ENCODE measurements around the gene BBOX1. TPM values are rescaled to one million over a fixed set of nuclear protein-coding genes. Genes with fewer than 3 reads are reported as not detected.

Gene BBOX1
- total RNA-seq, 2 experiments from 2014 or later: not detected

GRCh38 chr11:27018902-27019529 is 21.6 kb upstream of the BBOX1 start:
- DNase-seq (no peak), ATAC-seq (no peak)
- Mint-ChIP-seq H3K9me3 (no peaks in the 10 kb centered on the region), H3K4me3 (no peak overlapping the region), H3K27me3 (no peaks in the 10 kb centered on the region), H3K4me1 (ENCODE audit: low read depth) (no peaks in the 10 kb centered on the region), H3K27ac (no peak overlapping the region), H3K36me3 (ENCODE audit: low read depth) (no peaks in the 10 kb centered on the region)
- CTCF ChIA-PET: no interaction called here
- POLR2A ChIA-PET: no interaction called here
- intact Hi-C loops (cut with micrococcal nuclease): no loop called here
- no peak for TF ChIP-seq CTCF (IDR thresholded peaks at IDR 0.05)

DNA sequence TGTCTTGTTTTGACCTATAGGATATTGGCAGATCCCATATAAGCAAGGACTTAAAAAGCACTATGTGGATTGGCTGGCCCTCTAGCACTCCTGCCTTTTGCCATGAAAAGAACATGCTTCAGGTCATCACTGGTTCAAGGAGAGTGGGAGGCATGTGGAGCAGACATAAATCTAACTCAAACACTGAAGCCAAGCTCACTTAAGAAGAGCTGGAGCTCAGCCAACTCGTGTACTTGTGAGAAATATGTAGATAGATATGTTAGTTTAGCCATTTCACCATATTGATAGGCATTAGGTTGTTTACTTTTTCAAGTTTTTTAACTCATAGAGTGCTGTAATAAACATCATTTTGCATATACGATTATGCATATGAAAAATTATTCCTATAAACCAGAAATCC is 19.9 kb upstream of the BBOX1 start:
- no peaks in the 10 kb centered on the region for H3K27me3 Mint-ChIP-seq
- DNase-seq: no peak
- intact Hi-C loops (cut with micrococcal nuclease): no loop called here
- no peak for ATAC-seq
- CTCF ChIA-PET: no interaction called here
- no peaks in the 10 kb centered on the region for H3K36me3 Mint-ChIP-seq (ENCODE audit: low read depth)
- H3K27ac Mint-ChIP-seq: no peak overlapping the region
- POLR2A ChIA-PET: no interaction called here
- H3K9me3 Mint-ChIP-seq: no peaks in the 10 kb centered on the region
- no peak for TF ChIP-seq CTCF (IDR thresholded peaks at IDR 0.05)
- no peaks in the 10 kb centered on the region for H3K4me1 Mint-ChIP-seq (ENCODE audit: low read depth)
- no peak overlapping the region for H3K4me3 Mint-ChIP-seq

GRCh38 chr11:27022659-27023251 is 17.9 kb upstream of the BBOX1 start:
- H3K4me1 Mint-ChIP-seq (ENCODE audit: low read depth): no peaks in the 10 kb centered on the region
- CTCF ChIA-PET: no interaction called here
- TF ChIP-seq CTCF (IDR thresholded peaks at IDR 0.05): no peak
- H3K27me3 Mint-ChIP-seq: no peaks in the 10 kb centered on the region
- intact Hi-C loops (cut with micrococcal nuclease): no loop called here
- H3K4me3 Mint-ChIP-seq: no peak overlapping the region
- no peaks in the 10 kb centered on the region for H3K36me3 Mint-ChIP-seq (ENCODE audit: low read depth)
- POLR2A ChIA-PET: no interaction called here
- no peak for DNase-seq
- ATAC-seq: no peak
- H3K27ac Mint-ChIP-seq: no peak overlapping the region
- no peaks in the 10 kb centered on the region for H3K9me3 Mint-ChIP-seq

DNA sequence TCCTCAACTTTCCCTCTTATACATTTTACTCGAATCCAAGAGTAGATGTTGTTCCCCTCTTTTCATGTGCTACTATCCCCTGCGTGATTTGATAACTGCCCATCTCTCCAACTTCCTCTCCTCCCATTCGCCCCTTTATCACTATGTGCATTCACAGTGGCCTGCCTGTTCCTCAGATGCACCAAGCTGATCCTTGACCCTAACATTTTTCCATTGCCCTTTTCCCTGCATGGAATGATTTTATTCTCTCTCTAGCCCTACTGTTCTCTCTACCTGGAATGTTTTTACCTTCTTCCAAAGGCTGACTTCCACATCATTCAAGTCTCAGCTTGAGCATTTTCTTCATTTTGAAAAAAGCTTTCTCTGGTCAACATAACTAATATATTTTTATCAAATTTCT is 15.8 kb upstream of the BBOX1 start:
- no peaks in the 10 kb centered on the region for H3K4me1 Mint-ChIP-seq (ENCODE audit: low read depth)
- intact Hi-C loops (cut with micrococcal nuclease): no loop called here
- H3K9me3 Mint-ChIP-seq: no peaks in the 10 kb centered on the region
- POLR2A ChIA-PET: no interaction called here
- no peaks in the 10 kb centered on the region for H3K36me3 Mint-ChIP-seq (ENCODE audit: low read depth)
- CTCF ChIA-PET: no interaction called here
- no peaks in the 10 kb centered on the region for H3K27me3 Mint-ChIP-seq
- no peak for TF ChIP-seq CTCF (IDR thresholded peaks at IDR 0.05)
- no peak overlapping the region for H3K4me3 Mint-ChIP-seq
- no peak overlapping the region for H3K27ac Mint-ChIP-seq
- DNase-seq: no peak
- ATAC-seq: no peak

DNA sequence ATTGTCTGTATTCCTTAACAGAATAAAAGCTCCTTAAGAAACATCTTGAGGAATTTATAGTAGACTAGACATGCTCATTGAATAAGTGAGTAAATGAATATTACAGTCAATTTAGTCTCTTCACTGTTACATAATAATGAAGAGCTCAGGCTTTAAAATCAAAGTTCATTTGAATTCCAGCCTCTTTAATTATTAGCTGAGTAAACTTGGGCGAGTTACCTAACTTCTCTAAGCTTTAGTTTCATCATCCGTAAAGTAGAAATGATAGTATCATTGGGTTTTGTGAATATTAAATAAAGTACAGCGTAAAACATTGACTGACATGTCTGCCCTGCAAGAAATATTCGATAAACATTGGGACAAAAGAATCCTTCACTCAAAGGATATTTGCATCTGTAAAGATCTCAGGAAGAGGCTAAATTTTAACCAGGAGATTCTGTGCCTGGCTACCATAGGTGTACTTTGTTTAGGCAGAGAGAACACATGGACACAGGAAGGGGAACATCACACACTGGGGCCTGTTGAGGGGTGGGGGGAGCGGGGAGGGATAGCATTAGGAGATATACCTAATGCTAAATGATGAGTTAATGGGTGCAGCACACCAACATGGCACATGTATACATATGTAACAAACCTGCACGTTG is 15.2 kb upstream of the BBOX1 start:
- Mint-ChIP-seq H3K4me1 (ENCODE audit: low read depth) (no peaks in the 10 kb centered on the region), H3K27ac (no peak overlapping the region), H3K36me3 (ENCODE audit: low read depth) (no peaks in the 10 kb centered on the region), H3K4me3 (no peak overlapping the region), H3K27me3 (no peaks in the 10 kb centered on the region), H3K9me3 (no peaks in the 10 kb centered on the region)
- no peak for DNase-seq
- no peak for TF ChIP-seq CTCF (IDR thresholded peaks at IDR 0.05)
- intact Hi-C loops (cut with micrococcal nuclease): no loop called here
- POLR2A ChIA-PET: no interaction called here
- CTCF ChIA-PET: no interaction called here
- ATAC-seq: no peak
